IMR-90 (cell line): Measurements from ENCODE around the gene PHF21A. TPM values are rescaled to one million over a fixed set of nuclear protein-coding genes. Genes with fewer than 3 reads are reported as not detected.

Source experiments
- ATAC-seq: fragments of 200-7000 bp; cut with Tn5 transposase; 2 replicates; pipeline ENCODE4 v1.9.1; 2020; ENCODE audit warnings: low read depth, mild to moderate bottlenecking, moderate library complexity
- BruUV-seq: library from RNA; stranded (reverse); fragments of 400-500 nt; replicated peaks from 2 replicates; lab custom pipeline; 2021; lab: Mats Ljungman, UMichigan
- CTCF ChIA-PET: fragments of 300-600 bp; formaldehyde crosslinking; extraction: SDS; loops from one replicate; lab custom pipeline; 2021; ENCODE audit warnings: antibody characterized with exemption; lab: Yijun Ruan, JAX
- POLR2A ChIA-PET: fragments of 300-600 bp; sonication (Branson Sonifier 250); formaldehyde crosslinking; loops from one replicate; lab custom pipeline; 2022; ENCODE audit warnings: antibody characterized with exemption; ENCODE audit not compliant: unreplicated experiment; lab: Charles Lee
- DNase-seq: peaks from one replicate; pipeline ENCODE4 v3.0.0; 2013
- H2AFZ ChIP-seq: replicated peaks from 2 replicates; pipeline ENCODE3; 2013; ENCODE audit warnings: low read length, mild to moderate bottlenecking; ENCODE audit not compliant: poor library complexity
- H2AK5ac ChIP-seq: 2 replicates; pipeline ENCODE4 v1.6.1; 2013; ENCODE audit warnings: low read depth, low read length, inconsistent platforms
- H2AK9ac ChIP-seq: replicated peaks from 2 replicates; pipeline ENCODE3; 2013; ENCODE audit warnings: mild to moderate bottlenecking, low read depth, low read length, moderate library complexity; ENCODE audit not compliant: poor library complexity
- H2BK120ac ChIP-seq: 2 replicates; pipeline ENCODE4 v1.6.1; 2013; ENCODE audit warnings: low read depth, low read length, inconsistent platforms
- H2BK15ac ChIP-seq: 3 replicates; pipeline ENCODE4 v1.6.1; 2013; ENCODE audit warnings: low read depth, low read length, inconsistent platforms
- H2BK20ac ChIP-seq: 2 replicates; pipeline ENCODE4 v1.6.1; 2013; ENCODE audit warnings: low read depth, mild to moderate bottlenecking, inconsistent platforms, low read length, moderate library complexity
- H2BK5ac ChIP-seq: 2 replicates; pipeline ENCODE4 v1.6.1; 2013; ENCODE audit warnings: mild to moderate bottlenecking, low read depth, low read length, inconsistent platforms; ENCODE audit not compliant: poor library complexity, severe bottlenecking
- H3K14ac ChIP-seq: replicated peaks from 2 replicates; pipeline ENCODE4 v1.6.1; 2013; ENCODE audit warnings: low read depth, low read length, inconsistent platforms
- H3K18ac ChIP-seq: 2 replicates; pipeline ENCODE4 v1.6.1; 2013; ENCODE audit warnings: low read depth, low read length, control low read depth
- H3K23ac ChIP-seq: 2 replicates; pipeline ENCODE4 v1.6.1; 2013; ENCODE audit warnings: low read depth, low read length, inconsistent platforms
- H3K27ac ChIP-seq: 2 replicates; pipeline ENCODE4 v1.5.1; 2013; ENCODE audit warnings: mild to moderate bottlenecking, control low read depth, low read length; ENCODE audit not compliant: insufficient read depth
- H3K27me3 ChIP-seq: 2 replicates; pipeline ENCODE4 v1.6.1; 2013; ENCODE audit warnings: low read length; ENCODE audit not compliant: control insufficient read depth, insufficient read depth
- H3K36me3 ChIP-seq: 2 replicates; pipeline ENCODE4 v1.6.1; 2013; ENCODE audit warnings: low read length, mixed read lengths; ENCODE audit not compliant: control insufficient read depth, insufficient read depth
- H3K4ac ChIP-seq: 2 replicates; pipeline ENCODE4 v1.6.1; 2013; ENCODE audit warnings: low read depth, low read length, inconsistent platforms
- H3K4me1 ChIP-seq: 2 replicates; pipeline ENCODE4 v1.6.1; 2013; ENCODE audit warnings: low read length, mixed read lengths; ENCODE audit not compliant: control insufficient read depth, insufficient read depth
- H3K4me2 ChIP-seq: 2 replicates; pipeline ENCODE4 v1.6.1; 2013; ENCODE audit warnings: low read depth, mild to moderate bottlenecking, control low read depth, low read length, moderate library complexity
- H3K4me3 ChIP-seq: 2 replicates; pipeline ENCODE4 v1.5.1; 2013; ENCODE audit warnings: low read depth, mild to moderate bottlenecking, control low read depth, low read length, moderate library complexity; ENCODE audit not compliant: insufficient read depth
- H3K56ac ChIP-seq: 2 replicates; pipeline ENCODE4 v1.6.1; 2013; ENCODE audit warnings: low read length, inconsistent platforms; ENCODE audit not compliant: insufficient read depth; ENCODE audit errors: extremely low read depth
- H3K79me1 ChIP-seq, 2 experiments: 2 replicates each; pipeline ENCODE4 v1.6.1; 2013; ENCODE audit warnings: low read length in 2 of 2, inconsistent platforms in 1 of 2, low read depth in 1 of 2
- H3K9ac ChIP-seq: 2 replicates; pipeline ENCODE4 v1.6.1; 2013; ENCODE audit warnings: low read depth, low read length, control low read depth
- H3K9me1 ChIP-seq: 2 replicates; pipeline ENCODE4 v1.6.1; 2013; ENCODE audit warnings: low read length, inconsistent platforms; ENCODE audit not compliant: insufficient read depth
- H3K9me3 ChIP-seq: 2 replicates; pipeline ENCODE4 v1.6.1; 2013; ENCODE audit warnings: low read length; ENCODE audit not compliant: control insufficient read depth, insufficient read depth
- H4K20me1 ChIP-seq: 2 replicates; pipeline ENCODE4 v1.6.1; 2013; ENCODE audit warnings: low read length, inconsistent platforms; ENCODE audit not compliant: insufficient read depth
- H4K5ac ChIP-seq: 2 replicates; pipeline ENCODE4 v1.6.1; 2013; ENCODE audit warnings: mild to moderate bottlenecking, low read depth, low read length, control low read depth
- H4K8ac ChIP-seq, 2 experiments: 2 replicates each; pipeline ENCODE4 v1.6.1; 2013; ENCODE audit warnings: low read depth in 2 of 2, low read length in 2 of 2, control low read depth in 1 of 2, inconsistent platforms in 1 of 2
- H4K91ac ChIP-seq: 2 replicates; pipeline ENCODE4 v1.6.1; 2013; ENCODE audit warnings: low read depth, low read length, inconsistent platforms; ENCODE audit not compliant: insufficient read depth
- BHLHE40 ChIP-seq: fragments of 150-350 bp; IDR thresholded peaks from 2 replicates; pipeline ENCODE4 v1.6.1; 2016; ENCODE audit warnings: mild to moderate bottlenecking, low read depth, low read length
- CEBPB ChIP-seq: IDR thresholded peaks from 2 replicates; pipeline ENCODE4 v1.6.1; 2012; ENCODE audit warnings: low read depth, low read length, improper control_type of control experiment
- CHD1 ChIP-seq: IDR thresholded peaks from 2 replicates; pipeline ENCODE4 v1.6.1; 2012; ENCODE audit warnings: low read depth, low read length, improper control_type of control experiment
- FOS ChIP-seq: fragments of 150-350 bp; IDR thresholded peaks from 2 replicates; pipeline ENCODE4 v1.6.1; 2016; ENCODE audit warnings: low read depth, low read length
- MAFK ChIP-seq: IDR thresholded peaks from 2 replicates; pipeline ENCODE4 v1.6.1; 2012; ENCODE audit warnings: low read depth, low read length, improper control_type of control experiment
- MAZ ChIP-seq: IDR thresholded peaks from 2 replicates; pipeline ENCODE4 v1.6.1; 2012; ENCODE audit warnings: low read depth, mild to moderate bottlenecking, low read length, improper control_type of control experiment, moderate library complexity, borderline replicate concordance
- MXI1 ChIP-seq: IDR thresholded peaks from 2 replicates; pipeline ENCODE4 v1.6.1; 2012; ENCODE audit warnings: low read depth, mild to moderate bottlenecking, low read length, moderate library complexity, borderline replicate concordance
- NFE2L2 ChIP-seq: fragments of 150-350 bp; IDR thresholded peaks from 2 replicates; pipeline ENCODE4 v1.6.1; 2016; ENCODE audit warnings: low read depth, mild to moderate bottlenecking, low read length
- POLR2A ChIP-seq: IDR thresholded peaks from 2 replicates; pipeline ENCODE4 v1.6.1; 2012; ENCODE audit warnings: mild to moderate bottlenecking, low read depth, low read length
- RAD21 ChIP-seq: IDR thresholded peaks from 2 replicates; pipeline ENCODE4 v1.6.1; 2012; ENCODE audit warnings: low read length, improper control_type of control experiment
- RCOR1 ChIP-seq: IDR thresholded peaks from 2 replicates; pipeline ENCODE4 v1.6.1; 2012; ENCODE audit warnings: mild to moderate bottlenecking, low read length, improper control_type of control experiment; ENCODE audit not compliant: insufficient replicate concordance
- RFX5 ChIP-seq: IDR thresholded peaks from 2 replicates; pipeline ENCODE4 v1.8.0; 2012; ENCODE audit warnings: low read depth, mild to moderate bottlenecking, low read length, moderate library complexity
- SMC3 ChIP-seq: fragments of 150-350 bp; IDR thresholded peaks from 2 replicates; pipeline ENCODE4 v1.6.1; 2016; ENCODE audit warnings: low read depth, mild to moderate bottlenecking, antibody characterized with exemption, low read length, moderate library complexity
- WGBS, 2 experiments: methylation state at CpG; one replicate each; pipeline versions ENCODE4 v1.1.5 to v1.1.7; 2013; ENCODE audit warnings: missing lambda C conversion rate in 2 of 2; ENCODE audit not compliant: insufficient read length in 1 of 2; ENCODE audit errors: extremely low coverage in 2 of 2; 5-methylcytosine and 5-hydroxymethylcytosine counted together
- dilution Hi-C: fragments of 300-500 bp; cut with HindIII; formaldehyde crosslinking; loops from one replicate; pipeline ENCODE4 v1.14.3; 2018; ENCODE audit warnings: low sequenced_read_pairs; ENCODE audit not compliant: unreplicated experiment
- in situ Hi-C: fragments of 300-500 bp; cut with MboI; formaldehyde crosslinking; loops from 3 replicates; pipeline ENCODE4 v1.14.3; 2019; ENCODE audit warnings: low sequenced_read_pairs, inconsistent platforms, mixed read lengths
- intact Hi-C: fragments of 100-400 bp; cut with micrococcal nuclease; formaldehyde crosslinking; loops from 2 replicates; pipeline ENCODE4 v1.10.0; 2022
- polyA plus RNA-seq, 3 experiments: library from polyadenylated mRNA; depleted of rRNA; stranded (reverse); fragments of >200 nt; gene quantifications; 2 replicates each; pipeline ENCODE4 v1.2.3, GENCODE V29; 2012; ENCODE audit warnings: low replicate concordance in 1 of 3
- total RNA-seq: library from RNA; depleted of rRNA; stranded (reverse); fragments of >200 nt; gene quantifications from 2 replicates; pipeline ENCODE4 v1.2.3, GENCODE V29; 2012
- TF ChIP-seq, protein P1 (sequence below): fragments of 150-350 bp; IDR thresholded peaks from 2 replicates; pipeline ENCODE4 v1.6.1; 2017; ENCODE audit warnings: mild to moderate bottlenecking, antibody characterized with exemption, low read length, low read depth
- TF ChIP-seq, protein P2 (sequence below): conservative IDR thresholded peaks from 2 replicates; pipeline ENCODE4 v1.5.1; 2012; ENCODE audit warnings: mild to moderate bottlenecking, low read depth, low read length, improper control_type of control experiment
- TF ChIP-seq, protein P3 (sequence below): fragments of 150-350 bp; IDR thresholded peaks from 2 replicates; pipeline ENCODE4 v1.6.1; 2016; ENCODE audit warnings: low read depth, mild to moderate bottlenecking, low read length, moderate library complexity, borderline replicate concordance

Gene PHF21A
- total and polyA plus RNA-seq, 2 of the 4 experiments (the other 2 are of a cell fraction), result 9.0 to 20.6 TPM

DNA sequence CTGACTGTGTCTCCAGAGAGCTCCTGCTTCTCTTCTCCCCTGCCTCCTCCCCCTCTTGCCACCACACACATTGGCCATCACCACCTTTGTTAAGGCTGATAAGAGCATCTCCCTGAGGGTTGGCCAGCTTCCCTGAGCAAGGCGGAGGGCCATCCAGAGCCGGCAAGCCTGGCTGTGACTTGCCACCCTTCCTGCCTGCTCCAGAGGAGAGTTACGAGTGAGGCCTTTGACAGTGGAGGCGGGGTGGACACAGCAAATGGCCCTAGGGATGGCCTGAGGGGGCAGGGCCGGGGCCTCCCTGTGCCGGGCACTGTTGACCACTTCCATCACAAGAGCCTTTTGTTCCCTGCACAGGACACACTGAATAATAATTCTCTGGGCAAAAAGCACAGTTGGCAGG lies 219.6 kb downstream of the PHF21A start:
- in situ Hi-C loops (no loop called here), intact Hi-C loops (no loop called here), dilution Hi-C loops (no loop called here)
- H2BK15ac ChIP-seq, result no peak overlapping the region
- POLR2A ChIA-PET, result no interaction called here
- peaks cover 15% of the 10 kb centered on the region for H3K36me3 ChIP-seq
- peaks cover 19% of the 10 kb centered on the region for H4K20me1 ChIP-seq
- no peak overlapping the region for H4K8ac ChIP-seq
- 70% methylated on average over 2 of the region's 6 CpGs; no CpG with 5 or more reads in 1 of the 2 experiments for WGBS, 2 experiments
- no peak overlapping the region for H3K14ac ChIP-seq
- no TSS peak for BruUV-seq
- H2BK20ac ChIP-seq, result no peak overlapping the region
- no peak overlapping the region for H2AK5ac ChIP-seq
- no peak overlapping the region for H3K56ac ChIP-seq
- H2BK120ac ChIP-seq, result no peak overlapping the region
- H3K4me1 ChIP-seq, result peaks cover 7% of the 10 kb centered on the region; the same call in 1 of the 2 replicates
- H3K27ac ChIP-seq, result no peak overlapping the region
- DNase-seq, result no peak
- H3K4me3 ChIP-seq, result no peak overlapping the region
- CTCF ChIA-PET, result interaction anchor here (0.5 to 1.5 kb wide), 2 partner anchors 29 to 62 kb away, joined by 4 to 6 read pairs; no protein-coding TSS in a partner anchor
- ATAC-seq, result no peak
- H4K91ac ChIP-seq, result no peak overlapping the region
- no peak overlapping the region for H3K4me2 ChIP-seq
- TF ChIP-seq, protein P1, sequence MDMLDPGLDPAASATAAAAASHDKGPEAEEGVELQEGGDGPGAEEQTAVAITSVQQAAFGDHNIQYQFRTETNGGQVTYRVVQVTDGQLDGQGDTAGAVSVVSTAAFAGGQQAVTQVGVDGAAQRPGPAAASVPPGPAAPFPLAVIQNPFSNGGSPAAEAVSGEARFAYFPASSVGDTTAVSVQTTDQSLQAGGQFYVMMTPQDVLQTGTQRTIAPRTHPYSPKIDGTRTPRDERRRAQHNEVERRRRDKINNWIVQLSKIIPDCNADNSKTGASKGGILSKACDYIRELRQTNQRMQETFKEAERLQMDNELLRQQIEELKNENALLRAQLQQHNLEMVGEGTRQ, result no peak
- TF ChIP-seq RAD21 (no peak), NFE2L2 (no peak), MAZ (no peak), MAFK (no peak), POLR2A (no peak), CHD1 (no peak), RCOR1 (no peak), RFX5 (no peak), BHLHE40 (no peak), CEBPB (no peak), FOS (no peak), MXI1 (no peak), SMC3 (no peak)
- TF ChIP-seq, protein P2, sequence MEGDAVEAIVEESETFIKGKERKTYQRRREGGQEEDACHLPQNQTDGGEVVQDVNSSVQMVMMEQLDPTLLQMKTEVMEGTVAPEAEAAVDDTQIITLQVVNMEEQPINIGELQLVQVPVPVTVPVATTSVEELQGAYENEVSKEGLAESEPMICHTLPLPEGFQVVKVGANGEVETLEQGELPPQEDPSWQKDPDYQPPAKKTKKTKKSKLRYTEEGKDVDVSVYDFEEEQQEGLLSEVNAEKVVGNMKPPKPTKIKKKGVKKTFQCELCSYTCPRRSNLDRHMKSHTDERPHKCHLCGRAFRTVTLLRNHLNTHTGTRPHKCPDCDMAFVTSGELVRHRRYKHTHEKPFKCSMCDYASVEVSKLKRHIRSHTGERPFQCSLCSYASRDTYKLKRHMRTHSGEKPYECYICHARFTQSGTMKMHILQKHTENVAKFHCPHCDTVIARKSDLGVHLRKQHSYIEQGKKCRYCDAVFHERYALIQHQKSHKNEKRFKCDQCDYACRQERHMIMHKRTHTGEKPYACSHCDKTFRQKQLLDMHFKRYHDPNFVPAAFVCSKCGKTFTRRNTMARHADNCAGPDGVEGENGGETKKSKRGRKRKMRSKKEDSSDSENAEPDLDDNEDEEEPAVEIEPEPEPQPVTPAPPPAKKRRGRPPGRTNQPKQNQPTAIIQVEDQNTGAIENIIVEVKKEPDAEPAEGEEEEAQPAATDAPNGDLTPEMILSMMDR, result no peak
- TF ChIP-seq, protein P3, sequence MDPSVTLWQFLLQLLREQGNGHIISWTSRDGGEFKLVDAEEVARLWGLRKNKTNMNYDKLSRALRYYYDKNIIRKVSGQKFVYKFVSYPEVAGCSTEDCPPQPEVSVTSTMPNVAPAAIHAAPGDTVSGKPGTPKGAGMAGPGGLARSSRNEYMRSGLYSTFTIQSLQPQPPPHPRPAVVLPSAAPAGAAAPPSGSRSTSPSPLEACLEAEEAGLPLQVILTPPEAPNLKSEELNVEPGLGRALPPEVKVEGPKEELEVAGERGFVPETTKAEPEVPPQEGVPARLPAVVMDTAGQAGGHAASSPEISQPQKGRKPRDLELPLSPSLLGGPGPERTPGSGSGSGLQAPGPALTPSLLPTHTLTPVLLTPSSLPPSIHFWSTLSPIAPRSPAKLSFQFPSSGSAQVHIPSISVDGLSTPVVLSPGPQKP, result no peak
- H3K18ac ChIP-seq, result no peak overlapping the region
- peaks cover 13% of the 10 kb centered on the region; the same call in 1 of the 2 replicates for H3K27me3 ChIP-seq
- no peak overlapping the region for H2AFZ ChIP-seq
- no peak overlapping the region for H3K23ac ChIP-seq
- H3K4ac ChIP-seq, result no peak overlapping the region
- H3K9me3 ChIP-seq, result no peaks in the 10 kb centered on the region
- no peak overlapping the region for H2BK5ac ChIP-seq
- peaks cover 0 to 4% of the 10 kb centered on the region in 2 experiments; a peak in 1 of 4 replicates for H3K79me1 ChIP-seq
- no peak overlapping the region for H4K5ac ChIP-seq
- H3K9ac ChIP-seq, result no peak overlapping the region
- H3K9me1 ChIP-seq, result no peaks in the 10 kb centered on the region
- H2AK9ac ChIP-seq, result peak overlapping the region; percentile 29
